Keratinocyte (primary cell): ENCODE data around the gene SORBS1. TPM values are rescaled to one million over a fixed set of nuclear protein-coding genes. Genes with fewer than 3 reads are reported as not detected.

Source experiments
- DNase-seq: peaks from one replicate; pipeline ENCODE4 v3.0.0-alpha.2; 2011; ENCODE audit warnings: low read depth, missing footprints, low spot score
- FAIRE-seq: peaks from 2 replicates; lab custom pipeline; 2011; peaks lifted over from hg19 to GRCh38; lab: Jason Lieb, UNC
- H2AFZ ChIP-seq: 2 replicates; pipeline ENCODE4 v1.6.0; 2012; ENCODE audit warnings: low read length, control low read depth, inconsistent platforms; ENCODE audit not compliant: control insufficient read depth
- H3K27ac ChIP-seq: 2 replicates; pipeline ENCODE4 v1.5.1; 2011; ENCODE audit warnings: low read length; ENCODE audit not compliant: control insufficient read depth, insufficient read depth
- H3K27me3 ChIP-seq: 3 replicates; pipeline ENCODE4 v1.6.0; 2011; ENCODE audit warnings: low read length; ENCODE audit not compliant: control insufficient read depth, insufficient read depth; ENCODE audit errors: extremely low read depth
- H3K36me3 ChIP-seq, 2 experiments: 2 replicates in 1 of 2; 3 replicates in 1 of 2; pipeline ENCODE4 v1.5.1; 2011; ENCODE audit warnings: low read length in 2 of 2, mild to moderate bottlenecking in 1 of 2; ENCODE audit not compliant: control insufficient read depth in 2 of 2, insufficient read depth in 2 of 2; ENCODE audit errors: extremely low read depth in 1 of 2
- H3K4me1 ChIP-seq: 3 replicates; pipeline ENCODE4 v1.5.1; 2011; ENCODE audit warnings: low read length; ENCODE audit not compliant: control insufficient read depth, insufficient read depth; ENCODE audit errors: extremely low read depth
- H3K4me2 ChIP-seq: 3 replicates; pipeline ENCODE4 v1.6.0; 2011; ENCODE audit warnings: low read depth, low read length; ENCODE audit not compliant: control insufficient read depth, insufficient read depth; ENCODE audit errors: extremely low read depth
- H3K4me3 ChIP-seq, 3 experiments: fragments of 200-600 bp in 1 of 3; sonication (generic) in 1 of 3; 2 replicates in 2 of 3; 3 replicates in 1 of 3; pipeline ENCODE4 v1.5.1; 2011 to 2016; ENCODE audit warnings: low read length in 3 of 3, mild to moderate bottlenecking in 3 of 3, control low read depth in 2 of 3, inconsistent platforms in 1 of 3, low read depth in 1 of 3, mixed read lengths in 1 of 3, mixed run types in 1 of 3, moderate library complexity in 1 of 3; ENCODE audit not compliant: control insufficient read depth in 2 of 3, insufficient read depth in 2 of 3; ENCODE audit errors: extremely low read depth in 1 of 3
- H3K79me2 ChIP-seq: 2 replicates; pipeline ENCODE4 v1.6.0; 2012; ENCODE audit warnings: low read length; ENCODE audit not compliant: control insufficient read depth, insufficient read depth
- H3K9ac ChIP-seq: 3 replicates; pipeline ENCODE4 v1.6.0; 2011; ENCODE audit warnings: low read length; ENCODE audit not compliant: control insufficient read depth, insufficient read depth; ENCODE audit errors: extremely low read depth
- H3K9me1 ChIP-seq: 3 replicates; pipeline ENCODE4 v1.6.0; 2011; ENCODE audit warnings: low read length; ENCODE audit not compliant: control insufficient read depth, insufficient read depth; ENCODE audit errors: extremely low read depth
- H3K9me3 ChIP-seq: 2 replicates; pipeline ENCODE4 v1.5.1; 2012; ENCODE audit warnings: low read depth, low read length; ENCODE audit not compliant: control insufficient read depth
- H4K20me1 ChIP-seq: 3 replicates; pipeline ENCODE4 v1.6.0; 2011; ENCODE audit warnings: low read length; ENCODE audit not compliant: control insufficient read depth, insufficient read depth; ENCODE audit errors: extremely low read depth
- EZH2 ChIP-seq: IDR thresholded peaks from one replicate; pipeline ENCODE4 v1.6.1; 2012; ENCODE audit warnings: inconsistent platforms, mild to moderate bottlenecking, low read length, moderate library complexity
- dilution Hi-C: fragments of 300-500 bp; cut with MboI; formaldehyde crosslinking; loops from one replicate; pipeline ENCODE4 v1.7.0; 2020; ENCODE audit warnings: low sequenced_read_pairs; ENCODE audit not compliant: extremely low pct_ligation_motif_present
- polyA plus RNA-seq, 5 experiments: library from polyadenylated mRNA; depleted of rRNA in 3 of 5; stranded (reverse) in 3 of 5; stranded (forward) in 1 of 5; unstranded in 1 of 5; fragments of >200 nt; gene quantifications; 1 replicate in 1 of 5; 2 replicates in 3 of 5; 3 replicates in 1 of 5; pipeline versions ENCODE4 v1.2.1 to v1.2.3, GENCODE V29; 2011 to 2012; ENCODE audit warnings: missing spikeins in 2 of 5, low read depth in 1 of 5, low replicate concordance in 1 of 5
- TF ChIP-seq, protein P1 (sequence below), 3 experiments: IDR thresholded peaks in 1 of 3; conservative IDR thresholded peaks in 1 of 3; optimal IDR thresholded peaks in 1 of 3; 2 replicates in 2 of 3; 3 replicates in 1 of 3; pipeline versions ENCODE3 to v1.5.1; 2011; ENCODE audit warnings: low read length in 3 of 3, mild to moderate bottlenecking in 3 of 3, moderate library complexity in 2 of 3, control low read depth in 1 of 3, inconsistent platforms in 1 of 3; ENCODE audit not compliant: insufficient read depth in 2 of 3; ENCODE audit errors: extremely low read depth in 1 of 3

The SORBS1 gene
- polyA plus RNA-seq, 1 donor (not counting 4 experiments of a cell fraction or from before 2014, with no cell fraction given): 0.42 TPM

GRCh38 chr10:95597788-95598187 is 36.6 kb upstream of the SORBS1 start:
- no peak overlapping the region for H2AFZ ChIP-seq
- H3K9me1 ChIP-seq: no peaks in the 10 kb centered on the region
- dilution Hi-C loops: no loop called here
- no peak for TF ChIP-seq EZH2
- TF ChIP-seq, protein P1, sequence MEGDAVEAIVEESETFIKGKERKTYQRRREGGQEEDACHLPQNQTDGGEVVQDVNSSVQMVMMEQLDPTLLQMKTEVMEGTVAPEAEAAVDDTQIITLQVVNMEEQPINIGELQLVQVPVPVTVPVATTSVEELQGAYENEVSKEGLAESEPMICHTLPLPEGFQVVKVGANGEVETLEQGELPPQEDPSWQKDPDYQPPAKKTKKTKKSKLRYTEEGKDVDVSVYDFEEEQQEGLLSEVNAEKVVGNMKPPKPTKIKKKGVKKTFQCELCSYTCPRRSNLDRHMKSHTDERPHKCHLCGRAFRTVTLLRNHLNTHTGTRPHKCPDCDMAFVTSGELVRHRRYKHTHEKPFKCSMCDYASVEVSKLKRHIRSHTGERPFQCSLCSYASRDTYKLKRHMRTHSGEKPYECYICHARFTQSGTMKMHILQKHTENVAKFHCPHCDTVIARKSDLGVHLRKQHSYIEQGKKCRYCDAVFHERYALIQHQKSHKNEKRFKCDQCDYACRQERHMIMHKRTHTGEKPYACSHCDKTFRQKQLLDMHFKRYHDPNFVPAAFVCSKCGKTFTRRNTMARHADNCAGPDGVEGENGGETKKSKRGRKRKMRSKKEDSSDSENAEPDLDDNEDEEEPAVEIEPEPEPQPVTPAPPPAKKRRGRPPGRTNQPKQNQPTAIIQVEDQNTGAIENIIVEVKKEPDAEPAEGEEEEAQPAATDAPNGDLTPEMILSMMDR (optimal IDR thresholded peaks at IDR 0.05 in 1 of 3, IDR thresholded peaks at IDR 0.05 in 1 of 3, conservative IDR thresholded peaks at IDR 0.05 in 1 of 3; ENCODE audit: extremely low read depth in 1 of 3, insufficient read depth in 2 of 3, low read length in 3 of 3): no peak
- H3K4me1 ChIP-seq: no peaks in the 10 kb centered on the region
- H3K27ac ChIP-seq: no peak overlapping the region
- no peak for FAIRE-seq
- H3K4me3 ChIP-seq: no peak overlapping the region
- no peaks in the 10 kb centered on the region for H4K20me1 ChIP-seq
- H3K4me2 ChIP-seq: no peak overlapping the region
- no peak overlapping the region for H3K9ac ChIP-seq
- no peaks in the 10 kb centered on the region for H3K36me3 ChIP-seq
- H3K9me3 ChIP-seq: no peaks in the 10 kb centered on the region
- DNase-seq: no peak
- no peaks in the 10 kb centered on the region for H3K79me2 ChIP-seq
- no peaks in the 10 kb centered on the region for H3K27me3 ChIP-seq

DNA sequence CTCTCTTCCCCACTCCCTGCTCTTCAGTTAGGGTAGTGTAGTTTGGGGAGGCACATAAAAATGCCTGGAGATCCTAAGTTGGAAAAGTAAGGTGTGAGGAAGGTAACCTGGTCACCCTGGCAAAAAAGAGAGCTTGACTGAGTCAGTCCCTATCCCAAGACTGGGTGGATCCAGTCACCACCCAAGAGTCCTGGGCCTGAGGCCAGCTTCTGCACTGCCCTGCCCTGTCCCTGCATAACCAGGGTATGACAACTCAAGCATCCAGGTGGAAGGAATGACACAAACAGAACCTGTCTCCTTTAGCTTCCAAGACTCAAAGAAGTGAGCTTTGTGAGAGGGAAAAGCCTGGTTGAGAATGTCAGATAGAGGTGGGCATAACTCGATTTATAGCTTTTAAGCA is 26.9 kb upstream of the SORBS1 start:
- H4K20me1 ChIP-seq: no peaks in the 10 kb centered on the region
- TF ChIP-seq EZH2: no peak
- TF ChIP-seq, protein P1 (optimal IDR thresholded peaks at IDR 0.05 in 1 of 3, IDR thresholded peaks at IDR 0.05 in 1 of 3, conservative IDR thresholded peaks at IDR 0.05 in 1 of 3; ENCODE audit: extremely low read depth in 1 of 3, insufficient read depth in 2 of 3, low read length in 3 of 3): no peak
- no peaks in the 10 kb centered on the region for H3K4me1 ChIP-seq
- dilution Hi-C loops: no loop called here
- DNase-seq (no peak), FAIRE-seq (no peak)
- H3K36me3 ChIP-seq: no peaks in the 10 kb centered on the region
- H2AFZ ChIP-seq: no peak overlapping the region
- no peak overlapping the region for H3K9ac ChIP-seq
- H3K27ac ChIP-seq: no peak overlapping the region
- H3K4me3 ChIP-seq: no peak overlapping the region
- no peaks in the 10 kb centered on the region for H3K9me1 ChIP-seq
- H3K9me3 ChIP-seq: no peaks in the 10 kb centered on the region
- no peaks in the 10 kb centered on the region for H3K27me3 ChIP-seq
- no peak overlapping the region for H3K4me2 ChIP-seq
- H3K79me2 ChIP-seq: no peaks in the 10 kb centered on the region
